ENCODE results near the gene DLGAP4.

DNA sequence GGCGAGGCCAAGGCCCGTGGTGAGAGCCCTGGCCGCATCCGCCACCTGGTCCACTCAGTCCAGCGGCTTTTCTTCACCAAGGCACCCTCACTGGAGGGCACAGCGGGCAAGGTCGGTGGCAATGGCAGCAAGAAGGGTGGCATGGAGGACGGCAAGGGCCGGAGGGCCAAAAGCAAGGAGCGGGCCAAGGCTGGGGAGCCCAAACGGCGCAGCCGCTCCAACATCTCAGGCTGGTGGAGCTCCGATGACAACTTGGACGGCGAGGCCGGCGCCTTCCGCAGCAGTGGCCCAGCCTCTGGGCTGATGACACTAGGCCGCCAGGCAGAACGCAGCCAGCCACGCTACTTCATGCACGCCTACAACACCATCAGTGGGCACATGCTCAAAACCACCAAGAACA, 126.0 kb downstream of the DLGAP4 start:
- TF ChIP-seq, protein P1, sequence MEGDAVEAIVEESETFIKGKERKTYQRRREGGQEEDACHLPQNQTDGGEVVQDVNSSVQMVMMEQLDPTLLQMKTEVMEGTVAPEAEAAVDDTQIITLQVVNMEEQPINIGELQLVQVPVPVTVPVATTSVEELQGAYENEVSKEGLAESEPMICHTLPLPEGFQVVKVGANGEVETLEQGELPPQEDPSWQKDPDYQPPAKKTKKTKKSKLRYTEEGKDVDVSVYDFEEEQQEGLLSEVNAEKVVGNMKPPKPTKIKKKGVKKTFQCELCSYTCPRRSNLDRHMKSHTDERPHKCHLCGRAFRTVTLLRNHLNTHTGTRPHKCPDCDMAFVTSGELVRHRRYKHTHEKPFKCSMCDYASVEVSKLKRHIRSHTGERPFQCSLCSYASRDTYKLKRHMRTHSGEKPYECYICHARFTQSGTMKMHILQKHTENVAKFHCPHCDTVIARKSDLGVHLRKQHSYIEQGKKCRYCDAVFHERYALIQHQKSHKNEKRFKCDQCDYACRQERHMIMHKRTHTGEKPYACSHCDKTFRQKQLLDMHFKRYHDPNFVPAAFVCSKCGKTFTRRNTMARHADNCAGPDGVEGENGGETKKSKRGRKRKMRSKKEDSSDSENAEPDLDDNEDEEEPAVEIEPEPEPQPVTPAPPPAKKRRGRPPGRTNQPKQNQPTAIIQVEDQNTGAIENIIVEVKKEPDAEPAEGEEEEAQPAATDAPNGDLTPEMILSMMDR (IDR thresholded peaks at IDR 0.05): no peak
- TF ChIP-seq EP300 (IDR thresholded peaks at IDR 0.05) (no peak), POLR2A (IDR thresholded peaks at IDR 0.05) (no peak)

Data from ovary (tissue), 3 donors.